ENCODE data around the gene EDC3. TPM values are rescaled to one million over a fixed set of nuclear protein-coding genes. Genes with fewer than 3 reads are reported as not detected.
"Not testable (repeated sequence)": the region's sequence is repeated elsewhere in the genome, so short reads cannot be mapped to it uniquely, and the experiment has no call there.

Gene EDC3
- polyA plus RNA-seq, 3 donors, result 38.6 to 43.2 (median 41.9) TPM

- DNase-seq (ENCODE audit: low read depth in 3 of 3, low spot score in 2 of 3), result no peak
Measured at GRCh38 chr15:74653426-74654102, 42.3 kb downstream of the EDC3 start.

- DNase-seq (ENCODE audit: low read depth in 3 of 3, low spot score in 2 of 3), result no peak
Measured at GRCh38 chr15:74651242-74651741, 44.5 kb downstream of the EDC3 start.

GRCh38 chr15:74648051-74648842, 47.6 kb downstream of the EDC3 start:
- no peak for DNase-seq (ENCODE audit: low read depth in 3 of 3, low spot score in 2 of 3)

- DNase-seq (ENCODE audit: low read depth in 3 of 3, low spot score in 2 of 3), result no peak
Measured at GRCh38 chr15:74646480-74646879, 49.3 kb downstream of the EDC3 start.

GRCh38 chr15:74643665-74644204, 52.1 kb downstream of the EDC3 start:
- no peak for DNase-seq (ENCODE audit: low read depth in 3 of 3, low spot score in 2 of 3)

- no peak for DNase-seq (ENCODE audit: low read depth in 3 of 3, low spot score in 2 of 3)
Measured at GRCh38 chr15:74642734-74643664, 52.8 kb downstream of the EDC3 start.

- peak in 1 of 3 donors; percentile 15 for DNase-seq (ENCODE audit: low read depth in 3 of 3, low spot score in 2 of 3)
Measured at GRCh38 chr15:74642348-74642733, 53.5 kb downstream of the EDC3 start.

GRCh38 chr15:74641151-74641550, 54.7 kb downstream of the EDC3 start:
- no peak for DNase-seq (ENCODE audit: low read depth in 3 of 3, low spot score in 2 of 3)

GRCh38 chr15:74636984-74637383, 58.8 kb downstream of the EDC3 start:
- no peak for DNase-seq (ENCODE audit: low read depth in 3 of 3, low spot score in 2 of 3)

- DNase-seq (ENCODE audit: low read depth in 3 of 3, low spot score in 2 of 3), result no peak
Measured at GRCh38 chr15:74635228-74635627, 60.6 kb downstream of the EDC3 start.

- no peak for DNase-seq (ENCODE audit: low read depth in 3 of 3, low spot score in 2 of 3)
Measured at GRCh38 chr15:74633781-74634180, 62.0 kb downstream of the EDC3 start.

GRCh38 chr15:74632601-74633000, 63.2 kb downstream of the EDC3 start:
- DNase-seq (ENCODE audit: low read depth in 3 of 3, low spot score in 2 of 3), result no peak

- DNase-seq (ENCODE audit: low read depth in 3 of 3, low spot score in 2 of 3), result no peak
Measured at GRCh38 chr15:74631935-74632560, 63.8 kb downstream of the EDC3 start.

- DNase-seq (ENCODE audit: low read depth in 3 of 3, low spot score in 2 of 3), result no peak
Measured at GRCh38 chr15:74631408-74631807, 64.4 kb downstream of the EDC3 start.

GRCh38 chr15:74631087-74631385, 64.8 kb downstream of the EDC3 start:
- no peak for DNase-seq (ENCODE audit: low read depth in 3 of 3, low spot score in 2 of 3)

- no peak for DNase-seq (ENCODE audit: low read depth in 3 of 3, low spot score in 2 of 3)
Measured at GRCh38 chr15:74630284-74631086, 65.3 kb downstream of the EDC3 start.

GRCh38 chr15:74629696-74630095, 66.1 kb downstream of the EDC3 start:
- not testable (repeated sequence) for DNase-seq (ENCODE audit: low read depth in 3 of 3, low spot score in 2 of 3)

- no peak for DNase-seq (ENCODE audit: low read depth in 3 of 3, low spot score in 2 of 3)
Measured at GRCh38 chr15:74628949-74629348, 66.9 kb downstream of the EDC3 start.

GRCh38 chr15:74628199-74628598, 67.6 kb downstream of the EDC3 start:
- DNase-seq (ENCODE audit: low read depth in 3 of 3, low spot score in 2 of 3), result no peak

- DNase-seq (ENCODE audit: low read depth in 3 of 3, low spot score in 2 of 3), result no peak
Measured at GRCh38 chr15:74627766-74628165, 68.1 kb downstream of the EDC3 start.
